Left ventricle myocardium superior (tissue), 1 donor: ENCODE data around the gene ELOF1. TPM values are rescaled to one million over a fixed set of nuclear protein-coding genes. Genes with fewer than 3 reads are reported as not detected.

Experiments
- ATAC-seq: fragments of 200-7000 bp; cut with Tn5 transposase; one replicate; pipeline ENCODE4 v1.9.1; 2020; ENCODE audit warnings: mild to moderate bottlenecking, moderate library complexity
- DNase-seq: peaks from one replicate; pipeline ENCODE4 v3.0.0-alpha.2; 2020
- intact Hi-C: fragments of 100-400 bp; cut with micrococcal nuclease; formaldehyde crosslinking; loops from one replicate; pipeline ENCODE4 v1.11.0; 2022
- total RNA-seq: library from RNA; stranded (reverse); fragmentation: NEBNext Ultra II Directional; extraction: Animal tissue kit (Norgen Biotek cat#: 25700); gene quantifications from one replicate; pipeline ENCODE4 v1.2.1, GENCODE V29; 2021
- donor health status: DM: no; HTN: yes; CAD: no; lungs with severe emphysema.

The ELOF1 gene
- total RNA-seq, 1 donor from 2014 or later = 36.0 TPM

DNA sequence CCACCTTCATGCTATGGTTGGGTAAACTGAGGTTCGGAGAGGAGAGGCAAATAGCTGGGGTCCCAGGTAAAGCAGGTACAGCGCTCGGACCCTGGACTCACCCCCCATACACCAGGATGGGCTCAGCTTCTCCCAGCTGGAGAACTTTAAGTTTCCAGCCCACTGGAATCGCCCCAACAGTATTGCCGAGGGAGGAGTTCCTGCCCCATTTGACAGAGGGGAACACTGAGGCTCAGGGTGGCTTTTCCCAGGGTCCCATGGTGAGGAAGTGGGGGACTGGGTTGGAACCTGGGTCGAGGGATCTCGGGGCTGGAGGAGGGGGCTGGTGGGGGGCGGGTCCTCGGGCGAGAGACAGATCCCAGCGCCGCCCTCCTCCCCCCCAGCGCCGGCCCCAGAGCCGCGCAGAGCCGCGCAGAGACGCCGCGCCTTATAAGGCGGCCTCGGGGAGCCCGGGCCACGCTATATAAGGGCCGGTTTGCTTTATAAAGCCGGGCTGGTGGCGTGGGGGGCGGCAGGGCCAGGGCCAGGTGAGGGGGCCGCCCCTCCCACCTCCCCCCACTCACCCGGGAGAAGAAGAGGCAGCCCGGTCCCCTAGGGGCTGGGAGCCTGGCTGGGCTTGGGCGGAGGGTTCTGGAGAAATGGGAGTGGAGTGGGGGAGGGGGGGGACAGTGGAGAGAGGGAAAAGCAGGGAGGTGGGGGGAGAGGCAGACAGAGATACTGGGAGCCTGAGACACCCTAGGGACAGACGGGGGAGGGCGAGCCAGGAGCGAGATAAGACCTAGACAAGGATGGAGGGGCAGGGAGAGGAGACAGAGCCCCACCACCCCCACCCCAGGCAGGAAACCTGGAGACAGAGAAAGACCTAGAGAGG lies 19.3 kb downstream of the ELOF1 start:
- ATAC-seq (peak; percentile 61), DNase-seq (peak; percentile 60)
- intact Hi-C loops = no loop called here

DNA sequence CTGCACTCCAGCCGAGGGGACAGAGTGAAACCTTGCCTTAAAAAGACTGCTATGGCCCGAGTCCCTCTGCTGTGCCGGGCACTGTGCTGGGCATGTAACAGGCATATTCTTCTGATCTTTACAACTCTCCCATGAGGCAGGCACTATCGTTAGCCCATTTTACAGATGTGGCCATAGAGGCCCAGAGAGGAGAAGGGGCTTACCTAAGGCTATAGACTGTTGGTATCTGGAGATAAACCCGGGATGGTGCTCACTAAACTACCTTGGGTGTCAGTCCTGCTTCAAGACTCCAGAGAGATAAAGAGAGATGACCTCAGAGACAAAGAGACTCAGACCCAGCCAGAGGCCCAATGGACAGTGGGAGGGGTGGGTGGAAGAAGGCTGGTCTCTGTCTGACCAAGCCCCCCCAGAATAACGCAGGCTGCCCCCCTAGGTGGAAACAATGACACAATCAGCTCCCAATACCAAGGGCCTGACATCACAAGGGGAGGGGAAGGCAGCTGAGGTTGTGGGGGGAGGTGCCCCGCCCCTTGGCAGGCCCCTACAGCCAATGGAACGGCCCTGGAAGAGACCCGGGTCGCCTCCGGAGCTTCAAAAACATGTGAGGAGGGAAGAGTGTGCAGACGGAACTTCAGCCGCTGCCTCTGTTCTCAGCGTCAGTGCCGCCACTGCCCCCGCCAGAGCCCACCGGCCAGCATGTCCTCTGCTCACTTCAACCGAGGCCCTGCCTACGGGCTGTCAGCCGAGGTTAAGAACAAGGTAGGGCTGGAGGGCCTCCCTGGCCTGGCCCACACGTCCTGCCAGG lies 20.6 kb downstream of the ELOF1 start, which contains the start of gene CNN1:
TSS of gene CNN1 (plus strand) at position 620 of the 805 bp plus-strand sequence. CDS start at position 697, 77 bp downstream.
- peak; percentile 72 for DNase-seq
- intact Hi-C loops = no loop called here
- ATAC-seq = peak; percentile 67

DNA sequence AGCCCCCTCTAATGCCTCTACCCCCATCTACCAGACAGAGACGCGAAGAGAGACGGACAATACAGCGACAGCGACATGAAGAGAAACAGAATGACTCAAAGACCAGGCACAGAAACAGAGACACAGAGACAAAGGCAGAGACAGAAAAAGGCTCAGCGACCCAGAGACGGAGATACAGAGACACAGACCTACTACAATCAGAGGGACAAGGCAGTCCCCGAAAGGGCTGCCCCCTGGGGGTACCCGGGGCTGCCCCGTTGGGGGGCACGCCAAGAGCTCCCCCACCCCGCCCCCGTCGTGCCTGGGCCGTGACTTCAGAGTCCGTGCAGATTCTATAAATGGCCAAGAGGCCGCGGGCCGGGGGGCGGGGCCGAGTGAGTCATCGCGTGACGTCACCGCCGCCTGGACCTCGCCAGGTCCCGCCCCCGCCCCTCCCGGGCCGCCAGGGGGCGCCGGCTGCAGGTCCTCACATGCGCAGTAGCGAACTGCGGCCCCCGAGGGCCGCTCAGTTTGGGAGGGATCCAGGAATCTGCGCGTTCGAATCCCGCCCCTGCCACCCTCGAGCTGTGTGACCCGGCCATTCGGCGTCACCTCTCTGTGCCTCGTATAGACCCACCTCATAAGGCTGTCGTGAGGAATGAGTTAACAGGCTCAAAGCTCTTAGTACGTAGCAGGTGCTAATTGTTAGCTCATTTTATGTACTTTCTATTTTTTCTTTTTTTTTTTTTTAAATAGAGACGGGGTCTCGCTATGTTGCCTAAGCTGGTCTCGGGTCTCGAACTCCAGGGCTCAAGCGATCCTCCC lies 23.0 kb downstream of the ELOF1 start:
- intact Hi-C loops = no loop called here
- DNase-seq (peak; percentile 96), ATAC-seq (peak; percentile 83)

DNA sequence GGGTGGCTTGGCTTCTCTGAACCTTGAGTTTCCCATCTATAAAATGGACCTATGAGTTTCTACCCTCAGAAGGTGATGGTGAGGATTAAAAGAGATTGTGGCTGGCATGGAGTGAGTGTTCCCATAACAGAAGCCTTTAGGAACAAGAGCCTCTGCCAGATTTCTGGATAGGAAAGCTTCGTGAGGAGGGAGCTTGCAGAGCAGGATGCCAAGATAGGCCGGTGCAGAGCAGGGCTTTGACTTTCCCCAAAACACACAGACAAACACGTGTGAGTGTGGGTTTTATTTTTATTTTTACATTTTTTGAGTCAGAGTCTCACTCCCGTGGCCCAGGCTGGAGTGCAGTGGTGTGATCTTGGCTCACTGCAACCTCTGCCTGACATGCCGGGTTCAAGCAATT lies 24.1 kb downstream of the ELOF1 start:
- no peak for ATAC-seq
- no peak for DNase-seq
- intact Hi-C loops = no loop called here

DNA sequence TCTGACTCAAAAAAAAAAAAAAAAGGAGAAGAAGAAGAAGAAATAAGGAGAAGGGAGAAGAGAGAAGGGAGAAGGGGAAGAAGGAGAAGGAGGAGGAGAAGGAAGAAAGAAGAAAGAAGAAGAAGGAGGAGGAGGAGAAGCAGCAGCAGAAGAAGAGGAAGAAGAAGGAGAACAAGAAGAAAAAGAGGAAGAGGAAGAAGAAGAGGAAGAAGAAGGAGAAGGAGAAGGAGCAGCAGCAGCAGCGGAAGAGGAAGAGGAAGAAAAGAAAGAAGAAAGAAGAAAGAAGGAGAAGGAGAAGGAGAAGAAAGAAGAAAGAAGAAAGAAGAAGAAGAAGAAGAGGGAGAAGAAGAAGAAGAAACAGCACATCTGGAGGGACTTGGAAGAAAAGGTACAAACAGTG lies 24.5 kb downstream of the ELOF1 start:
- ATAC-seq = no peak
- no peak for DNase-seq
- intact Hi-C loops = no loop called here

DNA sequence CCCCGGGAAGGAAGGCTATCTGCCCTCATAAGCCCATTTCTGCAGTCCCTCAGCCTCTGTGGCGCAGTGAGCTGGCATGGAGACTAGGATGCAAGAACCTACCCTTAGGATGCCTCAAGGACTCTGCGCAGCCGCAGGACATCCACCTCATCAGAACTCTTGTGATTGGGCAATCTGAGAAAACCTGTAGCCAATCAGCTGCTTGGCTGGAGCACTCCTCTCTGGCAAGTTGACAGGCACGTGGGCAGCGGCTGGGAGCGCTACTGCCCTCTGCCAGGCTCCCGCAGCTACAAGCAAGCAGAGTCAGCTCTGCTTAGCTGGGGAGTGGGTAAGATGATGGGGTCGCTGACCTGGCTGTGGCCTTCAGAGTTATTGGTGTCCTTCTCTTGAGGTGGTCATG lies 28.6 kb downstream of the ELOF1 start:
- DNase-seq (peak; percentile 83), ATAC-seq (peak; percentile 54)
- intact Hi-C loops = no loop called here

DNA sequence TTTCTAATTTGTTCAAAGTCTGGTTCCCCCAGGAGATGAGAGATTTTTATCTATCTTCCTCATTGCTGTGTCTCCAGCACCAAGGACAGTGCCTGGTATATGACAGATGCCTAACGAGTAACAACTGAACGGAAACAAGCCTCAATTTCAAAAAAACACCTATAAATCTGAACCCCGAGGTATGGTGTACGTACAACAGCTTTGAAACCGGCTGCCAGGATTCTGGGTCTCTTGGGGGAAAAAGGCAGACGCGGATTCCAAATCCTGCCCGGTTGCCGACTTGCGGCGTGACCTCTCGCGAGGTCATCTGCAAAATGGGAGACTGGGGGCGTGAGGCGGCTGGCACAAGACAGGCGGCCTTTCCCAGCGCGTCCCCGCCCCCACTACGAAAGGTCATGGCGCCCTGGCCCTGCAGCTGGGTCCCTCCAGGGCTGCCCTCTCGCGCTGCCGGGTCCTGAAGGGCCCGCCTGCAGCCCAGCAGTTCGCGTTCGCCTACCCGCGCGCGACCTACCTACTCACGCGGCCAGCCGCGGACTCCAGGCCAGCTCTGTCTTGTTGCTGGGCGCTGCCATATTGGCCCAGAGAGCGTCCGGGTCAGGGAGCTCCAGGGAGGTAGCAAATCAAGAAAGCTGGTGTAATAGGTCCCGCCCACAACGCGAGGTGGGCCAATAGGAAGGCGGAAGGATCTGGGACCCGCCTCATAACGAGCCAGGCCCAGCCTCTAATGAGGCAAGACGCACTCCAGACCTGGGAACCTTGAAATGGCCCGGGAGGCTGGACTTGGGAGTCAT lies 30.3 kb downstream of the ELOF1 start, which contains the start of gene ECSIT:
TSS of gene ECSIT (minus strand) at position 584 of the 791 bp plus-strand sequence. CDS start 9,964 bp downstream, outside the sequence.
- intact Hi-C loops = no loop called here
- DNase-seq = peak; percentile 98
- ATAC-seq = peak; percentile 98

DNA sequence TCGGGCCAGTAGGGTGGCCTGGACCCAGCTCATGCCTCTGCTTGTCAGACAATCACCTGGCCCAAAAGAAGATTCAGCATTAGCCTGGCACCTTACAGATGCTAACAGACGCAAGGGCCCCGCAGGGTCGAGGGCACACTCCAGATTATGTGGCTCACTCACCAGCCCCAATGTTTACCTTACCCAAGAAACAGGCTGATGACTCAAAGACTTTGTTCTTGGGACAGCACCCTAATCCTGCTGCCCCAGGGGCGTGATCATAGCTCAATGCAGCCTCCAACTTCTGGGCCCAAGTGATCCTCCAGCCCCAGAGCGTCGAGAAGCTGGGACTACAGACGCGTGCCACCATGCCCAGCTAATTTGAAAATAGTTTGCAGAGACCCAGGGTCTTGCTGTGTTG lies 39.9 kb downstream of the ELOF1 start:
- ATAC-seq (no peak), DNase-seq (no peak)
- intact Hi-C loops = no loop called here

DNA sequence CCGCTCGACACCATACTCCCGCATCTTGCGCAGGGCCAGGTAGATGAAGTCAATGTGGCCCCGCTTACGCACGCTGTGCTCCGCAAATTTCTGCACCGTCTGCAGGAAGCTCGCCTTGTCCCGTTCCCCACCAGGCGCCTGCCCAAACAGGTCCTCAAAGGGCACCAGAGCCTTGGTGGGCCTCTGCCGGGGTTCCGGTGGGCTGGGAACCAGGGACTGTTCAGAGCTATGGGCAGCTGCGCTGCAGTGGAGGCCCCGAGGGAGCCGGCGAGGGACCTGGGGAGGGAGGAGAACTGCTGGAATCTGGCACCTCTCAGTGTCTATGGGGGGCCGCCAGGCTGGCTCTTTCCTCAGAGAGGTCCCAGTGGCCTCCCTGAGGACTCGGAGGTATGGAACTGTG lies 45.1 kb downstream of the ELOF1 start:
- no peak for ATAC-seq
- DNase-seq = no peak
- intact Hi-C loops = no loop called here

DNA sequence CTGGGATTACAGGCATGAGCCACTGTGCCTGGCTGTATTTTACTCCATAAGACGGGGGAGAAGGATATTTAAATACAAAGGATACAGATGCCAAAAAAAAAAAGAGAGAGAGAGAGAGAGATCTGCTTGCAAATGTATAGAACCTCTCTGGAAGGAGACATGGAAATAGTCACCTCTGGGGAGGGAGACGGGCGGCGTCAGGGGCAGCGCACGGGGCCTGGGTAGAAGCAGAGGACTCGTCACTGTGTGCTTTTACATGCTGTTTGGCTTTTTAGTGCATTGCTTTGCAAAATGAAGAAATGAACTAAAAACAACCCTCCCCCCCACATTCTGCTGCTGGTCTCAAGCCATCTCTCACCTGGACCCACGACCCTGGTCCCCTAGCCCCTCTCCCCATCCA lies 48.6 kb downstream of the ELOF1 start:
- ATAC-seq = no peak
- intact Hi-C loops = no loop called here
- DNase-seq = no peak

DNA sequence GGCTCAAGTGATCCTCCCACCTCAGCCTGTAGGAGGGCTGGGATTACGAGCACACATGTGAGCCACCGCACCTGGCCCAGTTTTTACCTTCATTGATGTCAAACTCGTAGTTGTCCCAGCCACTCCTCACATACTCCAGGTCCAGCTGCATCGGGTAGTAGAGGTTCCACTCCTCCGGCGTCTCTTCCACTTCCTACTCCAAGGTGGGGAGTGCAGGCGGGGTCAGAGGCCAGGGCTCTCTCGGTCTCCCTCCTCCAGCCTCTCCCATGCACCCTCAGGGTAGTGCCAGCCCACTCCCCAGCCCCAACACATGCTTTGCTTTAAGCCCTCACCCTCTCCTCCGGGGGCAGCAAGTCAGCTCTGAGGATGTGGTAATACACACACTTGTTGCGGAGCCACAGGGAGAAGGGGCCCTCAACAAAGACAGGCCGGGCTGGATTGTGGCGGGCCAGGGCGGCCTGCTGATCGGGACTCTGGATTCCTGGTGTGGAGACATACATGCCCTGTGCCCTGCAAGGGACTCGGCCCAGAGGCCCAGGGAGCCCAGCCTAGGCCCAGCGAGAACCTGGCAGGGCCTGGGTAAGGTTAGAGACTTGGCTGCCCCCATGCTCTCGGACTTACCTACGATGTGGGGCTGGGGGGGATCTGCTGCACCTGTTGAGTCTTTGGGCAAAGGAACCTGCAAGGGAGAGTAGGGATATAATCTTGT lies 51.5 kb downstream of the ELOF1 start:
- intact Hi-C loops = no loop called here
- DNase-seq = no peak
- ATAC-seq = no peak

DNA sequence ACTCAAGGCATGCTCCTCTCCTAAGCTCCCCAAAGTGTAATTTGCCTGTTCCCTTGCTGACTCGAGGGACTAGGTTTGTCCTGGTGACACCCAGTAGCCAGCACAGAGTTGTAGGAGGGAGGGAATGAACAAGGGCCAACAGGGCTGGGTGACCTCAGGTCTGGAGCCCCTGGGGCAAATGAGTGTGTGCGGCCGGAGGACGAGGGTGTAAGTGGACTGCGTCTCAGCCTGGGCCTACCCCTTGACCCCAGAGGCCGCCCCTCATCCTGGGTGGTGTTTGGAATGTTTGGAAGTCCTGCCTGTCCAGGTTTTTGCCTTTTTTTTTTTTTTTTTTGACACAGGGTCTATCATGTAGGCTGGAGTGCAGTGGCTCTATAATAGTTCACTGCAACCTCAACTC lies 52.1 kb downstream of the ELOF1 start:
- ATAC-seq (no peak), DNase-seq (no peak)
- intact Hi-C loops = no loop called here

DNA sequence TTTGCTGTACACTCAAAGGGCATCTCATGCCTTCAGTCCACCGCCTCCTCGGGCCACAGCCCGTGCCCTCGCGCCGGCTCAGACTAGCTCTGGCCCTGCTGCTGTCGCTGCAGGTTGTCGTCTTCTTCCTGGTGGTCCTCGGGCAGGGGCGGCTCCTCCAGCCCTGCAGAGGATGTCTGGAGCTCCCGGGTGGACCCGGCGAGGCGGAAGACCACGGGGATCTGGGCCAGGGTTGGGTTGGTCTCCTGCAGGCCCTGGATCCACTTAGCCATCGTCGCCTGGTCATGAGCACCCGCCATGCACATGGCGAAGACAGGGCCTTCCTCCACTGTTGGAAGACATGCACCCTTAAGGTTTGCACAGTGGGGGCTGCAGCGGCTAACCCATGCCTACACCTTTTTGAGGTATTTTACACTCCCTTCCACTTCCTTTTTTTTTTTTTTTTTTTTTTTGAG lies 52.9 kb downstream of the ELOF1 start:
- ATAC-seq = peak; percentile 19
- intact Hi-C loops = no loop called here
- no peak for DNase-seq

DNA sequence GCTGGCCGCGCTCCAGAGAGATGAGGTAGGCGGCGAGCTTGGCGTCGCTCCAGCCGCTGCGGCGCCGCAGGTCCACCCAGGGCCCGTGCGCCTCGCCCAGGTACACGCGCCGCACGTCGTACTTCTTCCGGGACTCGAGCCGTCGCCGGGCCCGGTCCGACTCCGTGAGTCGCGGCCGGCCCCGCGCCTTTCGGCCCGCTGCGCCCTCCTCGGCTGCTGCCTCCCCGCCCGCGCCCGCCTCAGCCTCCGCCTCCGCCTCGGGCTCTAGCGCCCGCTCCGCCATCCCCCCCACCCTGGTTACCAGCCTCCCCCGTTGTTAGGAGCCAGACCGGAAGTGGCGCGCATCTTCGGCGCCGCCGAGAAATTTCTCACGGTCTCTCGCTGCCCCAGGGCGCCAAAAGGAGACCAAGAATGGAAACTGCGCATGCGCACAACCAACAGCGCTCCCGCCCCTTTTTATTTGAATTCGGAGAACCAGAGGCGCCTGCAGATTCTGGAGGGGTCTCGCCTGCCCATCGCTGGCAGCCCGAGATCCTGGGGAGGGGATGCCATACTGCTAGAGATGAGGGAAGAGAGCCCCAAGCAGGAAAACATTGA lies 53.4 kb downstream of the ELOF1 start, which contains the start of gene ZNF653:
TSS of gene ZNF653 (minus strand) at position 336 of the 597 bp plus-strand sequence. CDS start at position 283, 53 bp downstream.
- DNase-seq (peak; percentile 95), ATAC-seq (peak; percentile 85)
- intact Hi-C loops = no loop called here

DNA sequence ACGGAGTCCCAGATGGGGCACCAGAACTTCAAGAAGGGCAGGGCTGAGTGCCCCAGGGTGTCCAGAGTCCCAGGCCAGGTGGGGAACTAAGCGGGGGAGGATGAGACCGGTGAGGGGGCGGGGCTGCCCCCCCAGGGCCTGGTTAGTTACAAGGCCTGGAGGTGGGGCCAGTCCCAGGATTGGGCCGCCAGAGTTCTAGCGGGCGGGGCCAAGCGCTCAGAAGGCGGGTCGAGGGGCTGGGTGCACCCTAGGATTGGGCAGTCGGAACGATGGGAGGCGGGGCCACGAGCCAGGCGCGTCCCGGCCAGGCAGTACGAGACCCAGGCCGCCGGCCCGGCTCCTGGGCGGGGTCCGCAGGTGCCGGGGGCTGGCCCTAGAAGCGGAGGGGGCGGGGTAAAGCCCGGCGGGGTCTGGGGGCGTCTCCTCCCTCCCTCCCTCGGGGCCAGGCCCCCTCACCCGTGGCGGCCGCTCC lies 54.0 kb downstream of the ELOF1 start:
- ATAC-seq (peak; percentile 95), DNase-seq (peak; percentile 99)
- intact Hi-C loops = no loop called here

DNA sequence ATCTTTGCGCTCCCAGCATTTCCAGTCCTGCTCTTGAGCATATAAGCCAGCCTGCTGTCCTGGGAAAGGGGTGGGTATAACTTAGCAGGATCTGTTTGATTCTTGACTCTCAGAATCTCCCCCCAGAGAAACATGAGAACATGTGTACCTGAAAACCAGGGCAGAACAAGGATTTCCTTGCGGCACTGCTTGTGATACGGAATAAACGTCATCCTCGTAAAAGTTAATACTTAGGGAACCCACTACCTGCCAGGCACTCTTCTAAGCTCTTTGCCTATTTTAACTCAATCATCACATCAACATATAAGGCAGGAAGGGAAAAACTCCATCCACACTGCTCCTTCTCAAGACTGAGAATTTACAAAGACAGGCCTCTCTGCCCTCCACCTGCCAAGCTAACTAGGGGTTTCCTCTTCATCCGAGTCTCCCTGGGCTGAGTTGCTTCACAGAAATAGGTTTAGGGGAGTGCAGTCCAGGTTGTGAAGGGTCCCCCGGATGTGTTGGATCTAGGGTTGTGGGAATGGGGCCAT lies 54.5 kb downstream of the ELOF1 start:
- intact Hi-C loops = no loop called here
- ATAC-seq (no peak), DNase-seq (no peak)
